HG03457 (cell line): ENCODE measurements around the gene ASCL1.

ENCODE experiments used
- ATAC-seq: cut with Tn5 transposase; IDR thresholded peaks from one replicate; pipeline ENCODE4 v1.9.1; 2021; ENCODE audit warnings: moderate number of reproducible peaks; ENCODE audit not compliant: unreplicated experiment

ASCL1 gene

GRCh38 chr12:102973583-102973982 lies 16.1 kb downstream of the ASCL1 start:
- no peak for ATAC-seq

GRCh38 chr12:102976609-102977280 lies 19.3 kb downstream of the ASCL1 start:
- ATAC-seq: no peak

- ATAC-seq: no peak
Observed at GRCh38 chr12:102977945-102978706, 20.7 kb downstream of the ASCL1 start.

GRCh38 chr12:102980350-102980749 lies 22.9 kb downstream of the ASCL1 start:
- ATAC-seq: no peak

DNA sequence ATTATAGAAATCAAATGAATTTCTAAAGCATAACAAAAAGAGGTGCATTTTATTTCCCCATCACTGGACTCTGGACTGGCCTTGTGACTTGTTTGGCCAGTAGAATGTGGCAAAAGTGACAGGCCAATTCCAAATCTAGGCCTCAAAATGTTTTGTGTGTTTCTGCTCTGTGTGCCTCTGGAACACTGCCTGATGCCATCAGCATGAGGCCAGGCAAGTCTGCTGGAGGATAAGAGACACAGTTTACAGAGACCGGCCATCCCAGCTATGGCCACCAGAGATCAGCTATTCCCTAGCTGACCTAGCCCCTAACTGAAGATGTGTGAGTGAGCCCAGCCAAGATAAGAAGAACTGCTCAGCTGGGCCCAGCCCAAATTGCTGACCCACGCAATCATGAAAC lies 32.9 kb downstream of the ASCL1 start:
- no peak for ATAC-seq

GRCh38 chr12:102992297-102992696 lies 34.8 kb downstream of the ASCL1 start:
- no peak for ATAC-seq

DNA sequence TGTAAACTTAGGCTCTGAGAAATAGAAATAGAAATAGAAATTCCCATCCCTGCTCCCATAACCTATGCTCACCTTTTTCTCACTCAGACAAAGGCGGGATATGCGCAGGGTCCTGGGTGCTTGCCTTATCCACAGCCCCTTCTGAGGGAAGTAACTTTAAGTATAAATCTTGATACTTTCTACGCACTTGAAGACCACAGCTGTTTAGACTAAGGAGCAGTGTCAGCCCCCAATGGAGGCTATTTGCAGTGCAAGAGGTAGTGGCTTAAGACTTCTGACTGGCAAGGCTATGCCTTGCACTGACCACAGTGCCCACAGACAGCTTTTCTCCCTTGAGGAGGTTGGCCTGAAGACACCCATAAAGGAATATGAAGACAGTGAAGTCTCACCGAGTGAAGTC lies 35.2 kb downstream of the ASCL1 start:
- ATAC-seq: no peak

- no peak for ATAC-seq
Observed at GRCh38 chr12:102993537-102993936, 36.1 kb downstream of the ASCL1 start.

- ATAC-seq: no peak
Observed at GRCh38 chr12:102995372-102995771, 37.9 kb downstream of the ASCL1 start.
